ENCODE measurements around the gene SEMA3D.
"Not testable (repeated sequence)": the region's sequence is repeated elsewhere in the genome, so short reads cannot be mapped to it uniquely, and the experiment has no call there.

Gene SEMA3D

GRCh38 chr7:84999450-84999849, 187.4 kb downstream of the SEMA3D start:
- H3K4me1 ChIP-seq (ENCODE audit: control insufficient read depth, insufficient read depth, low read length, poor library complexity, severe bottlenecking): no peaks in the 10 kb centered on the region
- WGBS, 2 experiments (ENCODE audit: insufficient coverage in 2 of 2): 80 to 98% methylated on average over 2 to 4 of the region's 8 CpGs

GRCh38 chr7:84998665-84999064, 188.2 kb downstream of the SEMA3D start:
- H3K9me3 ChIP-seq (ENCODE audit: control insufficient read depth, low read length): no peaks in the 10 kb centered on the region
- H3K27ac ChIP-seq (ENCODE audit: low read depth, low read length, severe bottlenecking): no peak overlapping the region
- H3K4me3 ChIP-seq (ENCODE audit: extremely low read depth, insufficient read depth, low read length, poor library complexity, severe bottlenecking): no peak overlapping the region
- no peaks in the 10 kb centered on the region for H3K36me3 ChIP-seq (ENCODE audit: control insufficient read depth, insufficient read depth, low read length)
- H3K4me1 ChIP-seq (ENCODE audit: control insufficient read depth, insufficient read depth, low read length, poor library complexity, severe bottlenecking): no peaks in the 10 kb centered on the region

More at GRCh38 chr7:84999450-84999849, 187.4 kb downstream of the SEMA3D start:
- Histone ChIP-seq H3K36me3 (ENCODE audit: control insufficient read depth, insufficient read depth, low read length) (no peaks in the 10 kb centered on the region), H3K9me3 (ENCODE audit: control insufficient read depth, low read length) (no peaks in the 10 kb centered on the region), H3K4me3 (ENCODE audit: extremely low read depth, insufficient read depth, low read length, poor library complexity, severe bottlenecking) (no peak overlapping the region), H3K27ac (ENCODE audit: low read depth, low read length, severe bottlenecking) (no peak overlapping the region)

DNA sequence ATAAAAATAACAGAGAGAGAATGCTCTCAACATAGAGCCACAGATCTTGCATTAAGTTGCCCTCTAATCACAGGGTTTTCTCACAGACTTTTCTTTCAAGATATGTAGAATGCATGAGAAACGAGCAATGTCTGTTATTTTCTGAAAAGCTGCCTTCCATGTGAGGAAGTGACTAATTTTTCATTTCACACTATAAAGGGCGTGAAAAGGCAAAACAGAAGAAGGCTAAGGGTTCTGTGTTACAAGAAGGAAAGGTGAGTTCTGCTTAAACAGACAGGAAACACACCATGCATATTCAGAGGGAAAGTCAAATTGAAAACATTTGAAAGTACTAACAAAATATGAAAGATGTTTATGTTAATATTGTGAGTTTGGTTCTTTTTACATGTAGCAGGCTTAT, 189.2 kb downstream of the SEMA3D start:
- no peaks in the 10 kb centered on the region for H3K36me3 ChIP-seq (ENCODE audit: control insufficient read depth, insufficient read depth, low read length)
- no peaks in the 10 kb centered on the region for H3K4me1 ChIP-seq (ENCODE audit: control insufficient read depth, insufficient read depth, low read length, poor library complexity, severe bottlenecking)
- no CpG with 5 or more reads among the region's 2 CpGs for WGBS, 2 experiments (ENCODE audit: insufficient coverage in 2 of 2)
- no peak overlapping the region for H3K27ac ChIP-seq (ENCODE audit: low read depth, low read length, severe bottlenecking)
- peaks cover 3% of the 10 kb centered on the region for H3K9me3 ChIP-seq (ENCODE audit: control insufficient read depth, low read length)
- H3K4me3 ChIP-seq (ENCODE audit: extremely low read depth, insufficient read depth, low read length, poor library complexity, severe bottlenecking): no peak overlapping the region

- H3K9me3 ChIP-seq (ENCODE audit: control insufficient read depth, low read length); H3K36me3 ChIP-seq (ENCODE audit: control insufficient read depth, insufficient read depth, low read length); H3K4me3 ChIP-seq (ENCODE audit: extremely low read depth, insufficient read depth, low read length, poor library complexity, severe bottlenecking); H3K4me1 ChIP-seq (ENCODE audit: control insufficient read depth, insufficient read depth, low read length, poor library complexity, severe bottlenecking); H3K27ac ChIP-seq (ENCODE audit: low read depth, low read length, severe bottlenecking): not testable (repeated sequence)
- WGBS, 2 experiments (ENCODE audit: insufficient coverage in 2 of 2): 89 to 97% methylated on average over 8 to 9 of the region's 9 CpGs
Measured at GRCh38 chr7:84992954-84993353, 193.9 kb downstream of the SEMA3D start.

DNA sequence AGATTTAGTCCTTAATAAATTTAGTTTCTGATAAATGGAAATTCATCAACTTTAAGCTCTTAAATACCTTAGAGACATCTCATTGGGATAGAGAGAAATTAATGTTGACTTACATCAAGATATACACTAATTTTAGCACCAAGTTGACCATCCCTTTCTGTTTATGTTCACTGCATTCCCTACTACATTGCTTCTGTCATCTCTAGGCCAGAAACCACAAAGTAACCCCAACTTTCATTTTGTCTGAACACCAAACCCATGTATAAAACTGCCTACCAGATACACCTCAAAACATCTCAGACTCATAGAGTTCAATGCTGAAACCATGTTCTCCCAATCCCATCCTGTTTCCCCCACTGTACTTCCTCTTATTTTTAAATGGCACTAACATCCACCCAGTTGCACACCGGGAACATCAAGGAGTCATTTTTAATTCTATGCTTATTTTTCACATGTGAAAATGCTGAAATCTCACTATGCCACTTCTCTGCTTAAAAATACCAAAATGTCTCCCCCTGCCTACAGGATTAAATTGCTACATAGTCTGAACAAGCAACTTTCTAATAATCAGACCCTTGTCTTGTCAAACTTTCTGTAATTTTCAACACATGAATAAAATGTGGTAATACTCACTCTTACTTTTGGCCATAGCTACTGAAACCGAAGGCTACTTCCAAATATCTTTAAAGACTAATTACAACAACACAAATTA, 201.6 kb downstream of the SEMA3D start:
- no peaks in the 10 kb centered on the region for H3K4me1 ChIP-seq (ENCODE audit: control insufficient read depth, insufficient read depth, low read length, poor library complexity, severe bottlenecking)
- no peaks in the 10 kb centered on the region for H3K36me3 ChIP-seq (ENCODE audit: control insufficient read depth, insufficient read depth, low read length)
- 78 to 86% methylated on average over 1 of the region's 2 CpGs for WGBS, 2 experiments (ENCODE audit: insufficient coverage in 2 of 2)
- H3K4me3 ChIP-seq (ENCODE audit: extremely low read depth, insufficient read depth, low read length, poor library complexity, severe bottlenecking): no peak overlapping the region
- H3K27ac ChIP-seq (ENCODE audit: low read depth, low read length, severe bottlenecking): no peak overlapping the region
- no peaks in the 10 kb centered on the region for H3K9me3 ChIP-seq (ENCODE audit: control insufficient read depth, low read length)

DNA sequence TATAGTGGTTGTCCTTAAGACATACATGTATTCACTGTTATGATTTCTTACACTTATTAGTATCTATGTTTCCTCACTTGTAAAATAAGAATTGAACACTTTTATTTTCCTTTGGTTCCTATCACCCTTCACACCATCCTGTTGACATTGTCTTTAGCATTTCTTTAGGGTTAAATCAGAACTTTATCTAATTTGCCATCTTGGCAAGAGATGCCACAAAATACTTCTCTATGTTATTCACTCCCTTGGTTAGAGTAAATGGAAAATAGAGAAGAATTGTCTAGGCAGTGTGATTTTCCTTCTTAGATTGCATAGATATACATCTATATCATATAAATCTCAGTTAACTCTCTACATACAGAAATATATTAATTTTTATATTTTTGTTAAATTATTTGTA, 204.7 kb downstream of the SEMA3D start:
- no peak overlapping the region for H3K4me3 ChIP-seq (ENCODE audit: extremely low read depth, insufficient read depth, low read length, poor library complexity, severe bottlenecking)
- no peaks in the 10 kb centered on the region for H3K4me1 ChIP-seq (ENCODE audit: control insufficient read depth, insufficient read depth, low read length, poor library complexity, severe bottlenecking)
- no peaks in the 10 kb centered on the region for H3K9me3 ChIP-seq (ENCODE audit: control insufficient read depth, low read length)
- H3K36me3 ChIP-seq (ENCODE audit: control insufficient read depth, insufficient read depth, low read length): no peaks in the 10 kb centered on the region
- no peak overlapping the region for H3K27ac ChIP-seq (ENCODE audit: low read depth, low read length, severe bottlenecking)

- no peaks in the 10 kb centered on the region for H3K36me3 ChIP-seq (ENCODE audit: control insufficient read depth, insufficient read depth, low read length)
- H3K27ac ChIP-seq (ENCODE audit: low read depth, low read length, severe bottlenecking): no peak overlapping the region
- no peaks in the 10 kb centered on the region for H3K9me3 ChIP-seq (ENCODE audit: control insufficient read depth, low read length)
- no peaks in the 10 kb centered on the region for H3K4me1 ChIP-seq (ENCODE audit: control insufficient read depth, insufficient read depth, low read length, poor library complexity, severe bottlenecking)
- H3K4me3 ChIP-seq (ENCODE audit: extremely low read depth, insufficient read depth, low read length, poor library complexity, severe bottlenecking): no peak overlapping the region
- 75 to 78% methylated on average over 4 to 5 of the region's 6 CpGs for WGBS, 2 experiments (ENCODE audit: insufficient coverage in 2 of 2)
Measured at GRCh38 chr7:84981055-84981976, 205.5 kb downstream of the SEMA3D start.

DNA sequence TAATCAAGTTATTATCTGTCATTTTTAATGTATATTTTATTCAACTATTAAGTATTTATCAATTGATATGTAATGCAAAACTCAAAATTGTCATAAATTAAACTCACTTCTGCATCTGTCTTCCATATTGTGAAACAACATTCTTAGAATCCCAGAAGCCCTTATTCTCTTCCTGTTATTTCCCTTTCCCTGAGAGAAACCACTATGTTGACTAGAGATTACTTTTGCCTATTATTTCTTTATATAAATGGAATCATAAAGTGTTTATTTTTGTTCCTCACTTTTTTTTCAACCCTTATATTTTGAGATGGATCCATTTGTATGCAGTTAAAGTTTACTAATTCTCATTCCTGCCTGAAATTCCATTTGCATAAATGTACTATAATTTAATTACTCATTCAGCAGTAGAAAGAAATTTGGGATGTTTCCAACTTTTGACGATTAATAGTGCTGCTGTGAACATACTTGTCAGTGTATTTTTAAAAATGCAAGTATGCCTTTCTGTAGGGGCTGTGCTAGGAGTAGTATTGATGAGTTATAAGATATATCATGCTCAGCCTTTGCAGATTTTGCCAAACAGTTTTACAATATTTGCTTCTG, 211.2 kb downstream of the SEMA3D start:
- no peaks in the 10 kb centered on the region for H3K4me1 ChIP-seq (ENCODE audit: control insufficient read depth, insufficient read depth, low read length, poor library complexity, severe bottlenecking)
- H3K27ac ChIP-seq (ENCODE audit: low read depth, low read length, severe bottlenecking): no peak overlapping the region
- 88% methylated on average over 1 of the region's 1 CpG; no CpG with 5 or more reads in 1 of the 2 experiments for WGBS, 2 experiments (ENCODE audit: insufficient coverage in 2 of 2)
- no peaks in the 10 kb centered on the region for H3K36me3 ChIP-seq (ENCODE audit: control insufficient read depth, insufficient read depth, low read length)
- H3K9me3 ChIP-seq (ENCODE audit: control insufficient read depth, low read length): no peaks in the 10 kb centered on the region
- no peak overlapping the region for H3K4me3 ChIP-seq (ENCODE audit: extremely low read depth, insufficient read depth, low read length, poor library complexity, severe bottlenecking)

DNA sequence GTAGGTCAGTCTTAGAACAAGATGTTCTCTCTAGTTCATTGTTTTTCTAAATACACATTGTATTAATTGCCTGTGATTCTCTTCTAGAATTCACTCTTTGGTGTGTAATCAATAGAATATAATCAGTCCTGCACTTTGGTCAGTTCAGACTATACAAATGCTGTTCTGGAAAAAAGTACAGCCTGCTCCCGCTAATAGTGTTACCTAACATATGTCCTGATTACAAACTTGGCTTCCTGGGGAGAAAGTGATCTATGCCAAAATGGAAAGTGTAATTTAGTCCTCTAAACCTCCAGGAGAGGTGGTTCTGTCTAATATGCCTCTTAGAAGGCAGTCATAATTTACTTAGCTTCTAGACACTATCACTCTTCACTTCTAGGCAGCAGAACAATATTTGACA, 215.5 kb downstream of the SEMA3D start:
- H3K36me3 ChIP-seq (ENCODE audit: control insufficient read depth, insufficient read depth, low read length): no peaks in the 10 kb centered on the region
- no peak overlapping the region for H3K27ac ChIP-seq (ENCODE audit: low read depth, low read length, severe bottlenecking)
- H3K4me1 ChIP-seq (ENCODE audit: control insufficient read depth, insufficient read depth, low read length, poor library complexity, severe bottlenecking): no peaks in the 10 kb centered on the region
- no peak overlapping the region for H3K4me3 ChIP-seq (ENCODE audit: extremely low read depth, insufficient read depth, low read length, poor library complexity, severe bottlenecking)
- no CpG with 5 or more reads among the region's 1 CpG for WGBS, 2 experiments (ENCODE audit: insufficient coverage in 2 of 2)
- H3K9me3 ChIP-seq (ENCODE audit: control insufficient read depth, low read length): no peaks in the 10 kb centered on the region

DNA sequence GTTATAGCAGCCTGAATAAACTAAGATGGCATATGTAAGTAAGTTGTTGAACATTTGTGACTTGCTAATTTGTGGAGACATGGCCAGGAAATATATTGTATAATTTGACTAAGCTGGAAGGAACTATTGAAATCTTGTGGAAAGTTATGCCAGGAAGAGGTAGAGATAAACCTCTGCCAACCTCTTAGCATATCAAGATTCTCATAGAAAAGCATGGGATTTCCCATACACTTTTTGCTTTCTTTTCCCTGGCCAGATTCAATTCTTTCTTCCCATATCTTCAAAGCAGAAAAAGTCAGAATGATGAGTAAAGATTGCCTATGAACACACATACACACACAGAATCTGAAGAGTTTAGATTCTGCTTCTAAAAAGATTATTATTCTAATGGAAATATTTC, 216.2 kb downstream of the SEMA3D start:
- Histone ChIP-seq H3K36me3 (ENCODE audit: control insufficient read depth, insufficient read depth, low read length) (no peaks in the 10 kb centered on the region), H3K4me1 (ENCODE audit: control insufficient read depth, insufficient read depth, low read length, poor library complexity, severe bottlenecking) (no peaks in the 10 kb centered on the region), H3K4me3 (ENCODE audit: extremely low read depth, insufficient read depth, low read length, poor library complexity, severe bottlenecking) (no peak overlapping the region), H3K27ac (ENCODE audit: low read depth, low read length, severe bottlenecking) (no peak overlapping the region), H3K9me3 (ENCODE audit: control insufficient read depth, low read length) (no peaks in the 10 kb centered on the region)

DNA sequence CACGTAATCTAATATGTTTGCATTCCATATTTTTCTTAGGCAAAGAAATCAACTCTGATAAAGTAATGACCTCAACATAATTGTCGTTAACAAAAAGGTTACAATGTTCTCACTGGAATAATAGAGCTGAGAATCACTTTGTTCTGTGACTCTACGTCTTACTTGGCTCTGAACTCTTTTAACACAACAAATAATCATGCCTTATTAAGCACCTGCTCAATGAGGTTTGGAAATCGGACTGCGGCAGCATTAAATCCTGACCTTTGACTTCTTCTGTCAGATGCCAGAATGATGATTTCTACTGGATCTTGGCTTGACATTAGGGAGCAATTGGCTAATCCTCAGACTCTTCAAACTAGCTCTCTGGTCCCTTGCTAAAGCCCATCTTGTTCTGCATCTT, 233.6 kb downstream of the SEMA3D start:
- no peaks in the 10 kb centered on the region for H3K9me3 ChIP-seq (ENCODE audit: control insufficient read depth, low read length)
- WGBS, 2 experiments (ENCODE audit: insufficient coverage in 2 of 2): 86% methylated on average over 2 to 4 of the region's 5 CpGs
- H3K4me1 ChIP-seq (ENCODE audit: control insufficient read depth, insufficient read depth, low read length, poor library complexity, severe bottlenecking): no peaks in the 10 kb centered on the region
- H3K36me3 ChIP-seq (ENCODE audit: control insufficient read depth, insufficient read depth, low read length): no peaks in the 10 kb centered on the region
- H3K27ac ChIP-seq (ENCODE audit: low read depth, low read length, severe bottlenecking): no peak overlapping the region
- no peak overlapping the region for H3K4me3 ChIP-seq (ENCODE audit: extremely low read depth, insufficient read depth, low read length, poor library complexity, severe bottlenecking)
